Fibroblast of skin of abdomen (primary cell): ENCODE measurements around the gene MAGI2.

ENCODE experiments used
- DNase-seq: peaks from one replicate; pipeline ENCODE4 v3.0.0-alpha.2; 2013

The MAGI2 gene

DNA sequence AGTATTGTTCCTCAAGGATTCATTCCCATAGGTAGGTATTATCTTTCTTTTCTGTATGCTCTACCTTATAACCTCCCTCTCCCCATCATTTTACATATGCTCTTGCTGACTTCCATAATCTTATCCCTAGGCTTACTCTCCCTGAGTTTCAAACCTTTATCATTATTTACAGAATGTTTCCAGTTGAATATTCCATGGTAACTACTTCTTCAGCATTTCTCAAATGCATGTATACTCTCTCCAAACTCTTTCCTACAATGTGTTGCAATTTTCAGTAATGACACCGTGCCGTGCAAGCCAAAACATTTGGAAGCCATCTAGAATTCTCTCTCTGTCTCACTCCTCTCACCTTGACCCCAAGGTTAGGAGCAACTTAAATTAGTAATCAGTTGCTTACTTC lies 548.5 kb downstream of the MAGI2 start:
- DNase-seq = no peak

DNA sequence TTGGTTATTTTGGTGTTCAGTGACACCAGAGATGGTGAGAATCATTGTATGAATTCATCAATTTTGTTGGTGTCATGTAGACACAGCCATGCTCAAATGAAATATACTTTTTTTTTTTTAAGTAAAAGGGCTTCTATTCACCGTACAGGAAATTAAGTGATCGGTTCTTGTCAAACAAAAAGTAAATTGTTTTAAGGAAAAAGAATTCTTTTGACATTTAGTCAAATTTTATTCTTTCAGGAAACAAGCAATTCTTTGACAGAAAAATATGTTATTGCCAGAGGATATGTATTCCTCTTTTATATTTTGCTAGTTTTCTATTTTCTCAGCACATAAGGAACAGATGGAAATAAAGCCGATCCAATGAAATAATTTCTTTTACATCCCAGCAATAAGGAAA lies 551.9 kb downstream of the MAGI2 start:
- no peak for DNase-seq

GRCh38 chr7:78900806-78901205 lies 552.7 kb downstream of the MAGI2 start:
- no peak for DNase-seq

DNA sequence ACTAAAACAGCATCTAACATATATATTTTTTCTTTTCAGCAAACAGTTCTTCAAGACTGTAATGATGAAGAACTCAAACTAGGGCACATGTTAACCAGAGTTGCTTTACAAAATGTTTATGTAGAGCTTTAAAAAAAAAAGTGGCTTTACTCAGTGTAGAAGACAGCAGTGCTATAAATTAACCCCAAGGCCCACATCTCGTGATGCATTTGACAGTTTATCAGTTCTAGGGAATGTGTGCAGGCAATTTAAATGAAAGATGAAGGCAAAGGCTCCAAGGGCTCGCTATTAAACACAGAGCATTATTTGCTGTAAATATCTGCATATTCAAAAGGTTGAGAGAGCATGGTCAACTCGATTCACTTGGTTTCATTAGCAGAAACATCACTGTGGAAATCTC lies 558.1 kb downstream of the MAGI2 start:
- DNase-seq = no peak

- DNase-seq = no peak
These were observed 574.3 kb downstream of the MAGI2 start for GRCh38 chr7:78879206-78879605.

DNA sequence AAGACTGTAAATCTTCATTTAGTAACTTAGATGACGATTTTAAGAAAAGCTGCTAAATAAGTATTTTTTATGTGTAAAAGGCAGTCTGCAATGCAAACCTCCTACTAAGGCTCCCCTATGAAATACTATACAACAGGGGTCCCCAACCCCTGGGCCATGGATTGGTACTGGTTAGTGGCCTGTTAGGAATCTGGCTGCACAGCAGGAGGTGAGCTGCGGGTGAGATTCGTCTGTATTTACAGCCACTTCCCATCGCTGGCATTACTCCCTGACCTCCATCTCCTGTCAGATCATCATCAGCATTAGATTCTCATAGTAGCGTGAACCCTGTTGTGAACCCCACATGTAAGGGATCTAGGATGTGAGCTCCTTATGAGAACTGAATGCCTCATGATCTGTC lies 580.4 kb downstream of the MAGI2 start:
- no peak for DNase-seq

- DNase-seq = no peak
These were observed 589.1 kb downstream of the MAGI2 start for GRCh38 chr7:78864339-78864738.

DNA sequence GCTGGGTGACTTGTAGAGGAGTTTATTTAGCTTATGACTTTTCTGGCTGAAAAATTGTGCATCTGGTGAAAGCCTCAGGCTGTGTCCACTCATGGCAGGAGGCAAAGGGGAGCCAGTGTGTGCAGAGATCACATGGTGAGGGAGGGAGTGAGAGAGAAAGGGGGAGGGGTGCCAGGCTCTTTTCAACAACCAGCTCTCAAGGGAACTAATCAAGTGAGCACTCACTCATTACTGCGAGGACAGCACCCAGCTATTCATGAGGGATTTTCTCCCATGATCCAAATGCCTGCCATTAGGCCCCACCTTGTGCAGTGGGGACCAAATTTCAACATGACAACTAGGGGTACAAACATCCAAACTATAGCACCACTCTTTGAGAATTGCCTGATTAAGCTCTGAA lies 590.2 kb downstream of the MAGI2 start:
- no peak for DNase-seq

GRCh38 chr7:78862411-78862900 lies 591.0 kb downstream of the MAGI2 start:
- no peak for DNase-seq

DNA sequence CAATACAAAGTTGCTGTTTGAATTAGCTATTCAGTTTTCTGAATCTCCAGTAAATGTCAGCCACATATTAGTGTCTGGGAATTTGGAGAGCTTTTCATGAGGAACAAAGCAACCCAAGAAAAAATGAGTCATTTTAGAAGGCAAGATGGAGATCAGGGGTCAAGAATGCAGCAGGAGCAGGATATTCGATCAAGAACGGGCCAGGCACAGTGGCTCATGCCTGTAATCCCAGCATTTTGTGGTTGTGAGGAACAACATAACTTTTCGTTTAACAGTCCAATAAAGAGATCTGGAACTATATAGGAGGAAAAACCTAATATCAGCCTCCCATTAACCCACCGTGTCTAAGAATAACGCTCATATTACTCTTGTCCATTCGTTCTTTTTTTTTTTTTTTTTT lies 600.5 kb downstream of the MAGI2 start:
- peak; percentile 17 for DNase-seq

GRCh38 chr7:78850093-78850740 lies 603.2 kb downstream of the MAGI2 start:
- DNase-seq = no peak

DNA sequence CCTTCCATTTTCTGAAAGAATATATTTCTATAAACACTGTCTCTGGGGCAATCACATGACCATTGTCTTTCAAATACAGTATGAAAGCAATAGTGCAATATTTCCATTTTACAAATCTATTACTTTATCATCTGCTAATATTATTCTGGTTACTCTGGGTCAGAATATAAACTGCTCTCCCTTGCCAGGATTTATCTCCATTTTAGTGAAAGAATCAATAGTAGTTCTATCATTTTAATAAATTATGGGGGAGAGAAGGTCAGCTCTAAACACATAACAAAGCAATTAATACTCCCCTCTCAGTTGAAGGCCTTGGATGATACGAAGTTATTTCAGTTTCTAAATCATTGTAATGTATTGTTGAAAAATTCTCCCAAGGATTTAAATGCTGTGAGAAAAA lies 608.3 kb downstream of the MAGI2 start:
- DNase-seq = no peak

- DNase-seq = no peak
These were observed 611.4 kb downstream of the MAGI2 start for GRCh38 chr7:78842068-78842467.

GRCh38 chr7:78835897-78836296 lies 617.6 kb downstream of the MAGI2 start:
- DNase-seq = no peak

DNA sequence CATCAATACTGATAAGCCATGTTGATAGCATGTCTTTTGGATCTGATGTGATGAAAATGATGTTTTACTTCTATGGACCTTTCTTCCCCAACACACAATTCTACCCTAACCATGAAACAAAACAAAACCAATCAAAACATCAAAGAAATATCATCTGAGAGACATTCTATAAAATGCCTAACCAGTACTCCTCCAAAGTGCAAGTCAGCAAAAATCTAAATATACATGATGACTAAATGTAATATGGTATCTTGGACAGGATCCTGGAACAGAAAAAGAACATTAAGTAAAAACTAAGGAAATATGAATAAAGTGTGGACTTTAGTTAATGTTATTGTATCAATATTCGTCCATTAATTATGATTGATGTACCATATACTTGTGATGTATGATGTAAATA lies 625.1 kb downstream of the MAGI2 start:
- DNase-seq = no peak

- no peak for DNase-seq
These were observed 649.9 kb downstream of the MAGI2 start for GRCh38 chr7:78803501-78804127.

GRCh38 chr7:78794101-78794500 lies 659.4 kb downstream of the MAGI2 start:
- peak; percentile 72 for DNase-seq

GRCh38 chr7:78792624-78793023 lies 660.8 kb downstream of the MAGI2 start:
- no peak for DNase-seq

DNA sequence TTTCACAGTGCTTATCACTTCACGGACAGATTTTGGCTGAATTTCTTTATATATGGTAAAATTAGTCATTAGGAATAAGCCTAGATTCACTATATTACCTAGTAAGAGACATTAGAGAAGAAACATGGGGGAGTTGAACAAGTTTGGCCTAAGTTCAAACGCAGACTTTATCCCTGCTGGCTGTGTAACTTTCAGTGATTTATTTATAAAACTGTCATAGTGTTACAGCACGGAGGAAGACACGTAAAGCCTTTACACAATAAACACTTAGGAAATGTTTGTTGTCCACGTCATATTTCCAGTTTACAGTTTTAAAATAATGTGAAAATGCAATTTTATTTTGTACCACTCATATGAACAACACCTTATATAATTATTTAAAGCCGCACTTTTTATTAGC lies 661.5 kb downstream of the MAGI2 start:
- DNase-seq = no peak

- no peak for DNase-seq
These were observed 665.0 kb downstream of the MAGI2 start for GRCh38 chr7:78788464-78788863.

- DNase-seq = no peak
These were observed 665.6 kb downstream of the MAGI2 start for GRCh38 chr7:78787854-78788253.

GRCh38 chr7:78786055-78786454 lies 667.4 kb downstream of the MAGI2 start:
- no peak for DNase-seq

DNA sequence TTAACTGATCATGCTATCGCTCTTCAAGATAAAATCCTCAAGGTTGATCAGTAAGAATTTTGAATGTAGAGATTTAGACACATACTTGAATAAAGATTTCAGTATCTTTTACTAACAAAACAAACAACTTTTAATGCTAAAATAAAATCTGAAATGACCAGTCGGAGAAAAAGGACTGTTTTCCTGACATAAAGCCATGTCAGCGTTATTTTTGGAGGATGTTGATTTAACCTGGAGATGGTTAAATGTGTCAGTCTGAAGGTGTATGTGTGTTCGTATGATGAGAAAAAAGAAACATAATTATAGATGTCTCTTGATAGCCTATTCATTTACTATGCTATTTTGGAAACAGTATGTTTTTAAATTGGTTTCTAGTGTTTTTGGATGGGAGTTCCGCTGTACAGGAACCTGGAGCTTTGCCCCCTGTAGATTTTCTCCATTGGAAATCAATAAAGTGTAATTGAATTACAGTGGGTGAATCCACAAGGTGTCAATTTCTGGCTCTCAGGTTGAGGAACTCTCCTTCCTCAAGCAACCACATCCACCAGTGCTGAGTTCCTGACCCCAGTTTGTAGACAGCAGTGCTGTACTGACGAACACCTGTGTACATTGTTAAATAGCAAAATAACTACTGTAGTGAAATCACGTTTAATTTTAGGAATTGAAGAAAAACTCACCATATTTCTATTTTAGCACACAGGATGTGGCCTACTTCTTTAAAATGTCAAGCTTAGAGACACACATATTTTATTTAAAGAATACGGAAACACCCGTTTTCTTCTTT lies 670.1 kb downstream of the MAGI2 start:
- DNase-seq = no peak

- DNase-seq = no peak
These were observed 672.9 kb downstream of the MAGI2 start for GRCh38 chr7:78780560-78780959.
